IPS-11a (cell line): ENCODE results near the gene VN1R5.

Source experiments
- H3K4me3 ChIP-seq: one replicate; pipeline ENCODE4 v1.5.1; 2013; ENCODE audit warnings: low read depth, low read length, control low read depth

The VN1R5 gene

DNA sequence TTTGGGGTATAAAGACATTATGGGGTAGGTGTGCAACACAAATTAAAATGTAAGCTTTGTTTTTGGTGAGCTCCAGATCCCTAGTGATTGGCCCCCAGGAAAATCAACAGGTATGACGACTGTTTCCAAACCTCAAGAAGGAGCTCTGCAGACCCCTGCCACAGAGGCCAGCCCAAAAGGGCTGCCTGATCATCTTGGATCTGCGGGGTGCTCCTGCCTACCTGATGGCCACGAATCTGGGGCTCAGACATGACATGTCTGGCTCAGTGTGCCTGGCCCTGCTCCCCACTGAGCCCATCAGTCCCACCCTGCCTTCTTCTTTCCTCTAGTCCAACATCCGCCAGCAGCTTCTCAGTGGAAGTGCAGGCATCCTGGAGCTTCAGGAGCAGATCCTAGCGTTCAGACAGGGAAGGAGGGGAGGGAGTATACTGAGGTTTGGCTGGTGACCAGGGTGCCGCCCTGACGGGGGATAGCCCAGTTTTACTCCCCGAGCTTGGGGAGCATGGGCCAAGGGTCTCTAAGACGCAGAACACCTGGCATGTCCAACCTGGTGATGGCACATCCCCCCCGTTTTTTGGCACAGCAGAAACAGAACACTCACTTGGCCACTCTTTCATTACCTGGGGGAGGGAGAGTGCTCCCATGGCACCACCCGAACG is 44.0 kb downstream of the VN1R5 start:
- H3K4me3 ChIP-seq: no peak overlapping the region

DNA sequence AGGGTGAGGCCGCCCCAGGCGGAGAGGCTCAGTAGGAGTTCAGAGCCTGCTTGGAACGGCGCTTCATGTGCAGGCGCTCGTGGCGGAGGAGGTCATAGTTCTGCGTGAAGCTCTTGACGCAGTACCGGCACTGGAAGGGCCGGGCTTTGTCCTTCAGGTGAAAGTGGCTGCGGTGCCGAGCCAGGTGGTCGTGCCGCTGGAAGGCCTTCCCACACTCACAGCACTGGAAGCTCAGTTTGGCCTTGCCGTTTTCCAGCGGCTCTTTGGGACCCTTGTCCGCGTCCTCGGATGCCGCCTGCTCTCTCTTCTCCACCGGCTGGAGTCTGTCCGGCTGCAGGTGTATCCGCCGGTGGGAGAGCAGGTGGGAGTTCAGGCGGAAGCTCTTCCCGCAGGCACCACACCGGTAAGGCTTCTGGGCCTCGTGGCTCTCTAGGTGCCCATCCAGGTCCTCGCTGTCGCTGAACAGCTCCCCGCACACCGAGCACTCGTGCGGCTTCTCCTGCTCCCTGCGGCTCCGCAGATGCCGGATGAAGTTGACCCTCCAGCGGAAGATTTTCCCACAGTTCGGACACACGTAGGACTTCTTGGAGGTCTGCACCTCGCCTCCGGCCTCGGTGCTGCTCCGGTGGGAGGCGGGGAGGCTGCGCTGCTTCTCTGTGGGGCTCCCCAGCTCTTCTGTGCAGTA is 44.8 kb downstream of the VN1R5 start:
- H3K4me3 ChIP-seq: no peak overlapping the region

- no peak overlapping the region for H3K4me3 ChIP-seq
Observed at GRCh38 chr1:247301176-247301540, 45.3 kb downstream of the VN1R5 start.

GRCh38 chr1:247303216-247303615 is 47.3 kb downstream of the VN1R5 start:
- no peak overlapping the region for H3K4me3 ChIP-seq

GRCh38 chr1:247304031-247304430 is 48.2 kb downstream of the VN1R5 start:
- H3K4me3 ChIP-seq: no peak overlapping the region
